ENCODE results near the gene AMER2.
A peak's percentile ranks its signal among the peaks of the same experiment; 100 is the strongest.

The AMER2 gene

GRCh38 chr13:25157681-25158080 lies 14.4 kb downstream of the AMER2 start:
- no peak for DNase-seq (ENCODE audit: low read depth in 1 of 2, low spot score in 1 of 2)

GRCh38 chr13:25153736-25154135 lies 18.4 kb downstream of the AMER2 start:
- DNase-seq (ENCODE audit: low read depth in 1 of 2, low spot score in 1 of 2) = no peak

GRCh38 chr13:25151626-25152195 lies 20.4 kb downstream of the AMER2 start:
- no peak for DNase-seq (ENCODE audit: low read depth in 1 of 2, low spot score in 1 of 2)

GRCh38 chr13:25149711-25150110 lies 22.4 kb downstream of the AMER2 start:
- DNase-seq (ENCODE audit: low read depth in 1 of 2, low spot score in 1 of 2) = no peak

- DNase-seq (ENCODE audit: low read depth in 1 of 2, low spot score in 1 of 2) = no peak
These were observed 23.7 kb downstream of the AMER2 start for GRCh38 chr13:25148402-25148771.

- DNase-seq (ENCODE audit: low read depth in 1 of 2, low spot score in 1 of 2) = no peak
These were observed 24.3 kb downstream of the AMER2 start for GRCh38 chr13:25147638-25148401.

- no peak for DNase-seq (ENCODE audit: low read depth in 1 of 2, low spot score in 1 of 2)
These were observed 28.4 kb downstream of the AMER2 start for GRCh38 chr13:25143706-25144105.

GRCh38 chr13:25141042-25141441 lies 31.0 kb downstream of the AMER2 start:
- no peak for DNase-seq (ENCODE audit: low read depth in 1 of 2, low spot score in 1 of 2)

- no peak for DNase-seq (ENCODE audit: low read depth in 1 of 2, low spot score in 1 of 2)
These were observed 34.3 kb downstream of the AMER2 start for GRCh38 chr13:25137788-25138115.

GRCh38 chr13:25136880-25137787 lies 35.0 kb downstream of the AMER2 start:
- DNase-seq (ENCODE audit: low read depth in 1 of 2, low spot score in 1 of 2) = no peak

- no peak for DNase-seq (ENCODE audit: low read depth in 1 of 2, low spot score in 1 of 2)
These were observed 36.2 kb downstream of the AMER2 start for GRCh38 chr13:25135896-25136295.

GRCh38 chr13:25132751-25133390 lies 39.2 kb downstream of the AMER2 start:
- no peak for DNase-seq (ENCODE audit: low read depth in 1 of 2, low spot score in 1 of 2)

GRCh38 chr13:25131881-25132420 lies 40.1 kb downstream of the AMER2 start:
- DNase-seq (ENCODE audit: low read depth in 1 of 2, low spot score in 1 of 2) = no peak

GRCh38 chr13:25130944-25131343 lies 41.1 kb downstream of the AMER2 start:
- DNase-seq (ENCODE audit: low read depth in 1 of 2, low spot score in 1 of 2) = no peak

GRCh38 chr13:25118378-25118905 lies 53.6 kb downstream of the AMER2 start:
- DNase-seq (ENCODE audit: low read depth in 1 of 2, low spot score in 1 of 2) = no peak

- no peak for DNase-seq (ENCODE audit: low read depth in 1 of 2, low spot score in 1 of 2)
These were observed 54.8 kb downstream of the AMER2 start for GRCh38 chr13:25117312-25117711.

GRCh38 chr13:25116044-25116443 lies 56.0 kb downstream of the AMER2 start:
- DNase-seq (ENCODE audit: low read depth in 1 of 2, low spot score in 1 of 2) = no peak

GRCh38 chr13:25114220-25114619 lies 57.9 kb downstream of the AMER2 start:
- DNase-seq (ENCODE audit: low read depth in 1 of 2, low spot score in 1 of 2) = peak in 1 of 2 donors; percentile 17

GRCh38 chr13:25112695-25113255 lies 59.3 kb downstream of the AMER2 start:
- no peak for DNase-seq (ENCODE audit: low read depth in 1 of 2, low spot score in 1 of 2)

Measured in activated T-helper 1 cell treated with anti-CD3 and anti-CD28 coated beads, Interleukin-2, amount 50 U/mL, for 16 hours (primary cell).